ENCODE data around the gene MCOLN1.

DNA sequence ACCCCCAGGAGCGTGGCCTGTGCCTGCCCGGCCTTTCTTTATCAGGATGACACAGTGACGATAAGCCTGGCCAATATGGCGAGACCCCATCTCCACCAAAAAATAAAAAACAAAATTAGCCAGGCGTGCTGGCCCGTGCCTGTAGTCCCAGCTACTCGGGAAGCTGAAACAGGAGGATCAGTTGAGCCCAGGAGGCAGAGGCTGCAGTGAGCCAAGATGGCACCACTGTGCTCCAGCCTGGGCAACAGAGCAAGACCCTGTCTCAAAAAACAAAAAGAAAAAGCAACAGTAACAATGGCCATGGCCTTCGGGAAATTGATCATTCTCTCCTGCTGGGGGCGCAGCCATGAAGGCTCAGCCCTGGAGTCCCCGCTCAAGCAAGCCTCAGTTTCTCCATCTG is 44.7 kb upstream of the MCOLN1 start:
- TF ChIP-seq, protein P1, sequence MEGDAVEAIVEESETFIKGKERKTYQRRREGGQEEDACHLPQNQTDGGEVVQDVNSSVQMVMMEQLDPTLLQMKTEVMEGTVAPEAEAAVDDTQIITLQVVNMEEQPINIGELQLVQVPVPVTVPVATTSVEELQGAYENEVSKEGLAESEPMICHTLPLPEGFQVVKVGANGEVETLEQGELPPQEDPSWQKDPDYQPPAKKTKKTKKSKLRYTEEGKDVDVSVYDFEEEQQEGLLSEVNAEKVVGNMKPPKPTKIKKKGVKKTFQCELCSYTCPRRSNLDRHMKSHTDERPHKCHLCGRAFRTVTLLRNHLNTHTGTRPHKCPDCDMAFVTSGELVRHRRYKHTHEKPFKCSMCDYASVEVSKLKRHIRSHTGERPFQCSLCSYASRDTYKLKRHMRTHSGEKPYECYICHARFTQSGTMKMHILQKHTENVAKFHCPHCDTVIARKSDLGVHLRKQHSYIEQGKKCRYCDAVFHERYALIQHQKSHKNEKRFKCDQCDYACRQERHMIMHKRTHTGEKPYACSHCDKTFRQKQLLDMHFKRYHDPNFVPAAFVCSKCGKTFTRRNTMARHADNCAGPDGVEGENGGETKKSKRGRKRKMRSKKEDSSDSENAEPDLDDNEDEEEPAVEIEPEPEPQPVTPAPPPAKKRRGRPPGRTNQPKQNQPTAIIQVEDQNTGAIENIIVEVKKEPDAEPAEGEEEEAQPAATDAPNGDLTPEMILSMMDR (IDR thresholded peaks at IDR 0.05): no peak
- TF ChIP-seq POLR2A (IDR thresholded peaks at IDR 0.05): no peak
